AG04450 (cell line): ENCODE data around the gene C7orf33. TPM values are rescaled to one million over a fixed set of nuclear protein-coding genes. Genes with fewer than 3 reads are reported as not detected.

ENCODE experiments used
- CTCF ChIA-PET: fragments of 300-600, 350-600 bp; formaldehyde crosslinking; extraction: SDS; loops from one replicate; lab custom pipeline; 2022; ENCODE audit warnings: antibody characterized with exemption, inconsistent platforms; lab: Charles Lee
- POLR2A ChIA-PET: fragments of 350-600 bp; formaldehyde crosslinking; extraction: SDS; loops from one replicate; lab custom pipeline; 2021; ENCODE audit warnings: antibody characterized with exemption, inconsistent platforms; lab: Yijun Ruan, JAX
- DNase-seq: peaks from one replicate; pipeline ENCODE4 v3.0.0-alpha.2; 2011; ENCODE audit warnings: low read depth, low spot score
- H3K27ac ChIP-seq: one replicate; pipeline ENCODE4 v1.5.1; 2012; ENCODE audit warnings: low read depth, low read length, control low read depth
- H3K27me3 ChIP-seq: one replicate; pipeline ENCODE4 v1.6.0; 2012; ENCODE audit warnings: low read length; ENCODE audit not compliant: control insufficient read depth, insufficient read depth
- H3K4me3 ChIP-seq: 2 replicates; pipeline ENCODE4 v1.5.1; 2011; ENCODE audit warnings: mild to moderate bottlenecking, low read depth, low read length, control low read depth
- H3K9me3 ChIP-seq: 2 replicates; pipeline ENCODE4 v1.5.1; 2012; ENCODE audit warnings: low read length; ENCODE audit not compliant: control insufficient read depth, insufficient read depth
- CTCF ChIP-seq: IDR thresholded peaks from 2 replicates; pipeline ENCODE4 v1.5.1; 2011; ENCODE audit warnings: low read depth, low read length, control low read depth, inconsistent platforms
- polyA plus RNA-seq: library from polyadenylated mRNA; depleted of rRNA; stranded (reverse); fragments of >200 nt; gene quantifications from 2 replicates; pipeline ENCODE4 v1.2.3, GENCODE V29; 2011

C7orf33 gene
- polyA plus RNA-seq, 1 experiment: not detected

GRCh38 chr7:148546857-148547256 lies 43.7 kb upstream of the C7orf33 start:
- ChIA-PET CTCF (no interaction called here), POLR2A (no interaction called here)
- TF ChIP-seq CTCF: no peak
- H3K27ac ChIP-seq: no peak overlapping the region
- no peak overlapping the region for H3K4me3 ChIP-seq
- DNase-seq: no peak
- H3K9me3 ChIP-seq: no peaks in the 10 kb centered on the region
- no peaks in the 10 kb centered on the region for H3K27me3 ChIP-seq

- no peaks in the 10 kb centered on the region for H3K9me3 ChIP-seq
- CTCF ChIA-PET: no interaction called here
- DNase-seq: no peak
- no peak overlapping the region for H3K4me3 ChIP-seq
- TF ChIP-seq CTCF: no peak
- H3K27ac ChIP-seq: no peak overlapping the region
- POLR2A ChIA-PET: no interaction called here
- H3K27me3 ChIP-seq: no peaks in the 10 kb centered on the region
Measured at GRCh38 chr7:148547951-148548350, 42.6 kb upstream of the C7orf33 start.

GRCh38 chr7:148553979-148554378 lies 36.6 kb upstream of the C7orf33 start:
- no peaks in the 10 kb centered on the region for H3K27me3 ChIP-seq
- CTCF ChIA-PET: no interaction called here
- TF ChIP-seq CTCF: no peak

GRCh38 chr7:148556892-148557291 lies 33.7 kb upstream of the C7orf33 start:
- TF ChIP-seq CTCF: no peak
- POLR2A ChIA-PET: no interaction called here
- CTCF ChIA-PET: interaction anchor here (1.6 to 1.7 kb wide), 2 partner anchors 18 to 406 kb away, joined by 7 read pairs; no protein-coding TSS in a partner anchor

More at GRCh38 chr7:148553979-148554378, 36.6 kb upstream of the C7orf33 start:
- POLR2A ChIA-PET: no interaction called here
- Histone ChIP-seq H3K4me3 (no peak overlapping the region), H3K27ac (no peak overlapping the region), H3K9me3 (no peaks in the 10 kb centered on the region)
- DNase-seq: no peak

GRCh38 chr7:148558914-148559313 lies 31.7 kb upstream of the C7orf33 start:
- ChIA-PET POLR2A (no interaction called here), CTCF (interaction anchor here (1.0 kb wide), 1 partner anchor 16 kb away, joined by 5 read pairs; no protein-coding TSS in a partner anchor)
- TF ChIP-seq CTCF: no peak
- Histone ChIP-seq H3K4me3 (no peak overlapping the region), H3K9me3 (no peaks in the 10 kb centered on the region), H3K27ac (no peak overlapping the region), H3K27me3 (no peaks in the 10 kb centered on the region)
- DNase-seq: no peak

More at GRCh38 chr7:148556892-148557291, 33.7 kb upstream of the C7orf33 start:
- no peak for DNase-seq
- Histone ChIP-seq H3K27ac (no peak overlapping the region), H3K4me3 (no peak overlapping the region), H3K27me3 (no peaks in the 10 kb centered on the region), H3K9me3 (no peaks in the 10 kb centered on the region)
